Measurements from ENCODE around the gene TMEM238L. TPM values are rescaled to one million over a fixed set of nuclear protein-coding genes. Genes with fewer than 3 reads are reported as not detected.

The TMEM238L gene
- total and polyA plus RNA-seq, 9 of the 15 experiments (the other 6 are each of a cell fraction or from before 2014, with no cell fraction given) = not detected

GRCh38 chr17:10814075-10814474 is 10.2 kb upstream of the TMEM238L start:
- ChIA-PET CTCF (ENCODE audit: low intra/inter-chr PET ratio) (no interaction called here), POLR2A (no interaction called here)
- Histone ChIP-seq H3K4me2 (ENCODE audit: insufficient read depth, low read length) (no peak overlapping the region), H3K4me1 (replicated peaks in 1 of 2; ENCODE audit: control insufficient read depth in 2 of 2, insufficient read depth in 2 of 2, low read length in 2 of 2) (no peaks in the 10 kb centered on the region), H3K9ac (ENCODE audit: insufficient read depth in 1 of 2, low read depth in 2 of 2, low read length in 2 of 2) (no peak overlapping the region), H4K20me1 (replicated peaks; ENCODE audit: control insufficient read depth, insufficient read depth, low read length) (no peaks in the 10 kb centered on the region), H3K79me2 (ENCODE audit: control insufficient read depth, insufficient read depth, low read length) (no peaks in the 10 kb centered on the region), H2AFZ (ENCODE audit: low read depth, low read length) (no peak overlapping the region), H3K4me3 (no peak overlapping the region), H3K9me1 (ENCODE audit: control insufficient read depth, insufficient read depth, low read length) (no peaks in the 10 kb centered on the region), H3K27me3 (ENCODE audit: control insufficient read depth in 2 of 2, insufficient read depth in 2 of 2, low read length in 2 of 2) (peaks cover 0 to 5% of the 10 kb centered on the region in 2 experiments; a peak in 1 of 5 replicates), H3K9me3 (replicated peaks; ENCODE audit: control insufficient read depth, insufficient read depth, low read depth, low read length) (no peaks in the 10 kb centered on the region), H3K27ac (ENCODE audit: extremely low read depth, low read depth, low read length) (no peak overlapping the region), H3K36me3 (ENCODE audit: control insufficient read depth, insufficient read depth, low read length) (no peaks in the 10 kb centered on the region)
- 0% methylated on average over 1 of the region's 1 CpG for WGBS (ENCODE audit: insufficient coverage, low coverage, missing lambda C conversion rate)
- TF ChIP-seq ZNF354B (CRISPR knock-in tag; IDR thresholded peaks at IDR 0.05) = no peak
- TF ChIP-seq ZNF77 (CRISPR knock-in tag; IDR thresholded peaks at IDR 0.05) = no peak
- no peak for TF ChIP-seq STAT6 (CRISPR knock-in tag; IDR thresholded peaks at IDR 0.05)
- no peak for TF ChIP-seq PTRF (tag; IDR thresholded peaks at IDR 0.05)
- TF ChIP-seq IRF2 (CRISPR knock-in tag; IDR thresholded peaks at IDR 0.05) = no peak
- no peak for TF ChIP-seq KLF10 (CRISPR knock-in tag; IDR thresholded peaks at IDR 0.05)
- TF ChIP-seq ZNF444 (CRISPR knock-in tag; IDR thresholded peaks at IDR 0.05) = no peak
- TF ChIP-seq RBM34 (IDR thresholded peaks at IDR 0.05; ENCODE audit: borderline replicate concordance, insufficient read depth, low read length) = no peak
- no peak for TF ChIP-seq ZNF140 (CRISPR knock-in tag; IDR thresholded peaks at IDR 0.05)
- TF ChIP-seq ZC3H11A (IDR thresholded peaks at IDR 0.05; ENCODE audit: low read depth, low read length) = no peak
- TF ChIP-seq ELK3 (CRISPR knock-in tag; IDR thresholded peaks at IDR 0.05) = no peak
- FAIRE-seq = no peak
- no peak for DNase-seq (ENCODE audit: extremely low read depth in 1 of 4, low spot score in 3 of 4)
- ATAC-seq = no peak
- in situ Hi-C loops (cut with MboI) = no loop called here
- intact Hi-C loops (cut with micrococcal nuclease) = no loop called here
- no TSS peak for BruUV-seq (replicated peaks)

Measured in K562 (cell line).